Keratinocyte (primary cell): ENCODE results near the gene TBPL2. TPM values are rescaled to one million over a fixed set of nuclear protein-coding genes. Genes with fewer than 3 reads are reported as not detected.

Experiments used
- DNase-seq: peaks from one replicate; pipeline ENCODE4 v3.0.0-alpha.2; 2011; ENCODE audit warnings: low read depth, missing footprints, low spot score
- FAIRE-seq: peaks from 2 replicates; lab custom pipeline; 2011; peaks lifted over from hg19 to GRCh38; lab: Jason Lieb, UNC
- H2AFZ ChIP-seq: 2 replicates; pipeline ENCODE4 v1.6.0; 2012; ENCODE audit warnings: low read length, control low read depth, inconsistent platforms; ENCODE audit not compliant: control insufficient read depth
- H3K27ac ChIP-seq: 2 replicates; pipeline ENCODE4 v1.5.1; 2011; ENCODE audit warnings: low read length; ENCODE audit not compliant: control insufficient read depth, insufficient read depth
- H3K27me3 ChIP-seq: 3 replicates; pipeline ENCODE4 v1.6.0; 2011; ENCODE audit warnings: low read length; ENCODE audit not compliant: control insufficient read depth, insufficient read depth; ENCODE audit errors: extremely low read depth
- H3K36me3 ChIP-seq, 2 experiments: 2 replicates in 1 of 2; 3 replicates in 1 of 2; pipeline ENCODE4 v1.5.1; 2011; ENCODE audit warnings: low read length in 2 of 2, mild to moderate bottlenecking in 1 of 2; ENCODE audit not compliant: control insufficient read depth in 2 of 2, insufficient read depth in 2 of 2; ENCODE audit errors: extremely low read depth in 1 of 2
- H3K4me1 ChIP-seq: 3 replicates; pipeline ENCODE4 v1.5.1; 2011; ENCODE audit warnings: low read length; ENCODE audit not compliant: control insufficient read depth, insufficient read depth; ENCODE audit errors: extremely low read depth
- H3K4me2 ChIP-seq: 3 replicates; pipeline ENCODE4 v1.6.0; 2011; ENCODE audit warnings: low read depth, low read length; ENCODE audit not compliant: control insufficient read depth, insufficient read depth; ENCODE audit errors: extremely low read depth
- H3K4me3 ChIP-seq, 3 experiments: fragments of 200-600 bp in 1 of 3; sonication (generic) in 1 of 3; 2 replicates in 2 of 3; 3 replicates in 1 of 3; pipeline ENCODE4 v1.5.1; 2011 to 2016; ENCODE audit warnings: low read length in 3 of 3, mild to moderate bottlenecking in 3 of 3, control low read depth in 2 of 3, inconsistent platforms in 1 of 3, low read depth in 1 of 3, mixed read lengths in 1 of 3, mixed run types in 1 of 3, moderate library complexity in 1 of 3; ENCODE audit not compliant: control insufficient read depth in 2 of 3, insufficient read depth in 2 of 3; ENCODE audit errors: extremely low read depth in 1 of 3
- H3K79me2 ChIP-seq: 2 replicates; pipeline ENCODE4 v1.6.0; 2012; ENCODE audit warnings: low read length; ENCODE audit not compliant: control insufficient read depth, insufficient read depth
- H3K9ac ChIP-seq: 3 replicates; pipeline ENCODE4 v1.6.0; 2011; ENCODE audit warnings: low read length; ENCODE audit not compliant: control insufficient read depth, insufficient read depth; ENCODE audit errors: extremely low read depth
- H3K9me1 ChIP-seq: 3 replicates; pipeline ENCODE4 v1.6.0; 2011; ENCODE audit warnings: low read length; ENCODE audit not compliant: control insufficient read depth, insufficient read depth; ENCODE audit errors: extremely low read depth
- H3K9me3 ChIP-seq: 2 replicates; pipeline ENCODE4 v1.5.1; 2012; ENCODE audit warnings: low read depth, low read length; ENCODE audit not compliant: control insufficient read depth
- H4K20me1 ChIP-seq: 3 replicates; pipeline ENCODE4 v1.6.0; 2011; ENCODE audit warnings: low read length; ENCODE audit not compliant: control insufficient read depth, insufficient read depth; ENCODE audit errors: extremely low read depth
- EZH2 ChIP-seq: IDR thresholded peaks from one replicate; pipeline ENCODE4 v1.6.1; 2012; ENCODE audit warnings: inconsistent platforms, mild to moderate bottlenecking, low read length, moderate library complexity
- dilution Hi-C: fragments of 300-500 bp; cut with MboI; formaldehyde crosslinking; loops from one replicate; pipeline ENCODE4 v1.7.0; 2020; ENCODE audit warnings: low sequenced_read_pairs; ENCODE audit not compliant: extremely low pct_ligation_motif_present
- polyA plus RNA-seq, 5 experiments: library from polyadenylated mRNA; depleted of rRNA in 3 of 5; stranded (reverse) in 3 of 5; stranded (forward) in 1 of 5; unstranded in 1 of 5; fragments of >200 nt; gene quantifications; 1 replicate in 1 of 5; 2 replicates in 3 of 5; 3 replicates in 1 of 5; pipeline versions ENCODE4 v1.2.1 to v1.2.3, GENCODE V29; 2011 to 2012; ENCODE audit warnings: missing spikeins in 2 of 5, low read depth in 1 of 5, low replicate concordance in 1 of 5
- TF ChIP-seq, protein P1 (sequence below), 3 experiments: IDR thresholded peaks in 1 of 3; conservative IDR thresholded peaks in 1 of 3; optimal IDR thresholded peaks in 1 of 3; 2 replicates in 2 of 3; 3 replicates in 1 of 3; pipeline versions ENCODE3 to v1.5.1; 2011; ENCODE audit warnings: low read length in 3 of 3, mild to moderate bottlenecking in 3 of 3, moderate library complexity in 2 of 3, control low read depth in 1 of 3, inconsistent platforms in 1 of 3; ENCODE audit not compliant: insufficient read depth in 2 of 3; ENCODE audit errors: extremely low read depth in 1 of 3

The TBPL2 gene
- polyA plus RNA-seq, 1 donor (not counting 4 experiments of a cell fraction or from before 2014, with no cell fraction given), result not detected

GRCh38 chr14:55374771-55375170 is 65.6 kb downstream of the TBPL2 start:
- no peak for DNase-seq
- Histone ChIP-seq H3K4me2 (no peak overlapping the region), H3K36me3 (peaks cover 0 to 8% of the 10 kb centered on the region in 2 experiments), H4K20me1 (no peaks in the 10 kb centered on the region), H2AFZ (no peak overlapping the region), H3K79me2 (no peaks in the 10 kb centered on the region), H3K27ac (no peak overlapping the region), H3K9me3 (no peaks in the 10 kb centered on the region), H3K27me3 (no peaks in the 10 kb centered on the region), H3K9me1 (no peaks in the 10 kb centered on the region), H3K9ac (no peak overlapping the region), H3K4me3 (no peak overlapping the region), H3K4me1 (peaks cover 10% of the 10 kb centered on the region)
- TF ChIP-seq EZH2, result no peak
- TF ChIP-seq, protein P1, sequence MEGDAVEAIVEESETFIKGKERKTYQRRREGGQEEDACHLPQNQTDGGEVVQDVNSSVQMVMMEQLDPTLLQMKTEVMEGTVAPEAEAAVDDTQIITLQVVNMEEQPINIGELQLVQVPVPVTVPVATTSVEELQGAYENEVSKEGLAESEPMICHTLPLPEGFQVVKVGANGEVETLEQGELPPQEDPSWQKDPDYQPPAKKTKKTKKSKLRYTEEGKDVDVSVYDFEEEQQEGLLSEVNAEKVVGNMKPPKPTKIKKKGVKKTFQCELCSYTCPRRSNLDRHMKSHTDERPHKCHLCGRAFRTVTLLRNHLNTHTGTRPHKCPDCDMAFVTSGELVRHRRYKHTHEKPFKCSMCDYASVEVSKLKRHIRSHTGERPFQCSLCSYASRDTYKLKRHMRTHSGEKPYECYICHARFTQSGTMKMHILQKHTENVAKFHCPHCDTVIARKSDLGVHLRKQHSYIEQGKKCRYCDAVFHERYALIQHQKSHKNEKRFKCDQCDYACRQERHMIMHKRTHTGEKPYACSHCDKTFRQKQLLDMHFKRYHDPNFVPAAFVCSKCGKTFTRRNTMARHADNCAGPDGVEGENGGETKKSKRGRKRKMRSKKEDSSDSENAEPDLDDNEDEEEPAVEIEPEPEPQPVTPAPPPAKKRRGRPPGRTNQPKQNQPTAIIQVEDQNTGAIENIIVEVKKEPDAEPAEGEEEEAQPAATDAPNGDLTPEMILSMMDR (optimal IDR thresholded peaks at IDR 0.05 in 1 of 3, IDR thresholded peaks at IDR 0.05 in 1 of 3, conservative IDR thresholded peaks at IDR 0.05 in 1 of 3; ENCODE audit: extremely low read depth in 1 of 3, insufficient read depth in 2 of 3, low read length in 3 of 3), result no peak
- dilution Hi-C loops, result no loop called here
- FAIRE-seq, result no peak

- no peaks in the 10 kb centered on the region for H3K9me3 ChIP-seq
- FAIRE-seq (no peak), DNase-seq (no peak)
- H3K27me3 ChIP-seq, result no peaks in the 10 kb centered on the region
- no peaks in the 10 kb centered on the region for H4K20me1 ChIP-seq
- no peaks in the 10 kb centered on the region for H3K79me2 ChIP-seq
- H3K9ac ChIP-seq, result no peak overlapping the region
- H3K27ac ChIP-seq, result no peak overlapping the region
- TF ChIP-seq, protein P1 (optimal IDR thresholded peaks at IDR 0.05 in 1 of 3, IDR thresholded peaks at IDR 0.05 in 1 of 3, conservative IDR thresholded peaks at IDR 0.05 in 1 of 3; ENCODE audit: extremely low read depth in 1 of 3, insufficient read depth in 2 of 3, low read length in 3 of 3), result no peak
- no peak for TF ChIP-seq EZH2
- no peak overlapping the region for H2AFZ ChIP-seq
- dilution Hi-C loops, result no loop called here
- no peak overlapping the region for H3K4me2 ChIP-seq
- no peak overlapping the region for H3K4me3 ChIP-seq
- H3K4me1 ChIP-seq, result peaks cover 10% of the 10 kb centered on the region
- H3K9me1 ChIP-seq, result no peaks in the 10 kb centered on the region
- H3K36me3 ChIP-seq, result peaks cover 5 to 14% of the 10 kb centered on the region in 2 experiments
Measured at GRCh38 chr14:55373784-55374705, 66.4 kb downstream of the TBPL2 start.
